ENCODE data around the gene VLDLR.

GRCh38 chr9:2693056-2693455, 71.5 kb downstream of the VLDLR start:
- TF ChIP-seq CTCF (IDR thresholded peaks at IDR 0.05): no peak
- no peak for TF ChIP-seq POLR2A (IDR thresholded peaks at IDR 0.05)

All from esophagus squamous epithelium (tissue), 4 donors.